Left lung (tissue), 10 donors: ENCODE measurements around the gene OSBPL3. TPM values are rescaled to one million over a fixed set of nuclear protein-coding genes. Genes with fewer than 3 reads are reported as not detected.
A peak's percentile ranks its signal among the peaks of the same experiment; 100 is the strongest.

ENCODE experiments used
- ATAC-seq: fragments of 200-7000 bp; cut with Tn5 transposase; one replicate; pipeline ENCODE4 v1.9.1; 2020; ENCODE audit warnings: moderate library complexity
- DNase-seq, 4 donors: peaks; one replicate each; pipeline ENCODE4 v3.0.0-alpha.2; 2013 to 2020
- H3K27ac ChIP-seq, 2 donors: fragments of 200-600 bp; sonication (generic) in 1 of 2; one replicate each; pipeline versions ENCODE4 v1.5.0 to v1.8.0; 2020 to 2021
- H3K27me3 ChIP-seq, 2 donors: fragments of 200-600 bp; sonication (generic) in 1 of 2; one replicate each; pipeline versions ENCODE4 v1.5.0 to v1.8.0; 2020 to 2021
- H3K36me3 ChIP-seq, 2 donors: fragments of 200-600 bp; sonication (generic) in 1 of 2; one replicate each; pipeline versions ENCODE4 v1.5.0 to v1.8.0; 2020 to 2021
- H3K4me1 ChIP-seq, 2 donors: fragments of 200-600 bp; one replicate each; pipeline ENCODE4 v1.8.0; 2021
- H3K4me3 ChIP-seq, 2 donors: fragments of 200-600 bp; sonication (generic) in 1 of 2; one replicate each; pipeline versions ENCODE4 v1.5.0 to v1.8.0; 2020 to 2021; ENCODE audit warnings: mild to moderate bottlenecking in 1 of 2
- H3K9me3 ChIP-seq, 2 donors: fragments of 200-600 bp; sonication (generic) in 1 of 2; one replicate each; pipeline versions ENCODE4 v1.5.0 to v1.8.0; 2020 to 2021
- CTCF ChIP-seq, 2 donors: fragments of 200-600 bp; sonication (generic) in 1 of 2; IDR thresholded peaks; one replicate each; pipeline versions ENCODE4 v1.5.0 to v1.8.0; 2021; ENCODE audit warnings: antibody characterized with exemption in 2 of 2
- intact Hi-C, 2 donors: fragments of 100-400 bp; cut with DNase I; formaldehyde crosslinking; loops; one replicate each; pipeline versions ENCODE4 v1.11.2 to v1.14.2; 2022
- polyA plus RNA-seq, 6 donors: library from polyadenylated mRNA; unstranded; fragments of 120-200 nt; gene quantifications; one replicate each; pipeline ENCODE4 v1.2.1, GENCODE V29; 2013; ENCODE audit not compliant: insufficient read length in 6 of 6
- total RNA-seq, 2 donors: library from RNA; stranded (reverse); fragmentation: NEBNext Ultra II Directional; extraction: Animal tissue kit (Norgen Biotek cat#: 25700); gene quantifications; one replicate each; pipeline ENCODE4 v1.2.1, GENCODE V29; 2021
- donor health status: DM: no; HTN: yes; CAD: no.
- donor health status: DM: no; HTN: no; CAD: no.

OSBPL3 gene
- total and polyA plus RNA-seq, 8 donors = 2.3 to 30.5 (median 3.3) TPM

GRCh38 chr7:24830440-24831050 is 149.4 kb downstream of the OSBPL3 start:
- Histone ChIP-seq H3K27ac (peak overlapping the region in 1 of 2 donors; percentile 46), H3K27me3 (no peaks in the 10 kb centered on the region), H3K4me3 (no peak overlapping the region), H3K9me3 (no peaks in the 10 kb centered on the region), H3K36me3 (no peaks in the 10 kb centered on the region), H3K4me1 (peaks cover 10 to 46% of the 10 kb centered on the region in 2 donors)
- ATAC-seq = no peak
- intact Hi-C loops = no loop called here
- DNase-seq = no peak
- no peak for TF ChIP-seq CTCF (IDR thresholded peaks at IDR 0.05)

DNA sequence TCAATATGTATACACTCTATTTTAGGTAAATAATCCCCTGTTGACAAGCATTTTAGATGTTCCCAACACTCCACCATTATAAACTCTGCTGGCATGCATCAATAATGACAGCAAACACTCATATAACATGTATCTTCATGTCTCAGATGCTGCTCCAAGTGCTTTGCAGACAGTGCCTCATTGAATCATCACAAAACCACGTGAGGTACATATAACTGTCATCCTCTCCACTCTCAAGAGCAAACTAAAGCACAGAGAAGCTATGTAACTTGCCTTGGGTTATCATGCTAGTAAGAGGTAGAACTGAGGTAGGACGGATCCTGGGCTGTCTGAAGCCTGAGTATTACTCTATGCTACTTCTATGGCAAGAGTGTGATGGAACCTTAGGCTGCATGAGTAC is 150.2 kb downstream of the OSBPL3 start:
- no peak for DNase-seq
- intact Hi-C loops = no loop called here

GRCh38 chr7:24828891-24829661 is 150.9 kb downstream of the OSBPL3 start:
- peak in 1 of 4 donors; percentile 40 for DNase-seq
- Histone ChIP-seq H3K4me3 (no peak overlapping the region), H3K27me3 (no peaks in the 10 kb centered on the region), H3K27ac (no peak overlapping the region), H3K9me3 (no peaks in the 10 kb centered on the region), H3K4me1 (peaks cover 14 to 41% of the 10 kb centered on the region in 2 donors), H3K36me3 (no peaks in the 10 kb centered on the region)
- intact Hi-C loops = no loop called here
- no peak for ATAC-seq
- TF ChIP-seq CTCF (IDR thresholded peaks at IDR 0.05) = no peak

More for the DNA sequence above, 150.2 kb downstream of the OSBPL3 start:
- no peak for ATAC-seq
- Histone ChIP-seq H3K27me3 (no peaks in the 10 kb centered on the region), H3K4me3 (no peak overlapping the region), H3K27ac (no peak overlapping the region), H3K4me1 (peaks cover 14 to 48% of the 10 kb centered on the region in 2 donors), H3K9me3 (no peaks in the 10 kb centered on the region), H3K36me3 (no peaks in the 10 kb centered on the region)
- no peak for TF ChIP-seq CTCF (IDR thresholded peaks at IDR 0.05)

GRCh38 chr7:24827589-24827988 is 152.4 kb downstream of the OSBPL3 start:
- no peak for ATAC-seq
- Histone ChIP-seq H3K4me1 (peaks cover 14 to 28% of the 10 kb centered on the region in 2 donors), H3K36me3 (no peaks in the 10 kb centered on the region), H3K9me3 (no peaks in the 10 kb centered on the region), H3K4me3 (no peak overlapping the region), H3K27me3 (no peaks in the 10 kb centered on the region), H3K27ac (no peak overlapping the region)
- DNase-seq = no peak
- intact Hi-C loops = no loop called here
- TF ChIP-seq CTCF (IDR thresholded peaks at IDR 0.05) = no peak

DNA sequence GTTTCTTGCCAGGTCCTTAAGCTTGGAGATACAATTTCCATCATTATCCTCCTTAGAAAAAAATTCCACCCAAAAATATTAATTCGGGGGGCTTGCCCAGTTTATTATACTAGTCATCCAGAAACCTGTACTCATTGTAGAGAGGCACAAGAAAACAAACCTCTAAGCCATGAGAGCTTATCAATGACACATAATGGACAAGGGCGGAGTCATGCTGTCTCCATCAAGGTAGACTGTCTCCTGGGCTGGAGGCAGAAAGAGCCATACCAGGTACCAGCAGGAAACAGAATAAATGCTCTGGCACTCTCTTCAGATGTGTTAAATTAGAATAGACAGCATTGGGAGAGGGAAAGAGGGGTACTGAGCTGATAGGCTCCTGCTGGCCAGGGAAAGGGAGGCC is 153.0 kb downstream of the OSBPL3 start:
- no peak for TF ChIP-seq CTCF (IDR thresholded peaks at IDR 0.05)
- H3K4me3 ChIP-seq = no peak overlapping the region
- H3K36me3 ChIP-seq = no peaks in the 10 kb centered on the region
- no peaks in the 10 kb centered on the region for H3K27me3 ChIP-seq
- H3K27ac ChIP-seq = peak overlapping the region in 1 of 2 donors; percentile 1
- no peak for ATAC-seq
- intact Hi-C loops = no loop called here
- peaks cover 14 to 28% of the 10 kb centered on the region in 2 donors for H3K4me1 ChIP-seq
- no peaks in the 10 kb centered on the region for H3K9me3 ChIP-seq
- DNase-seq = no peak
